GM12892 (cell line): ENCODE data around the gene BCL3.
"Not testable (repeated sequence)": the region's sequence is repeated elsewhere in the genome, so short reads cannot be mapped to it uniquely, and the experiment has no call there.

Source experiments
- DNase-seq: peaks from one replicate; pipeline ENCODE4 v3.0.0; 2011; ENCODE audit not compliant: insufficient read length
- FAIRE-seq: peaks from 2 replicates; lab custom pipeline; 2011; peaks lifted over from hg19 to GRCh38; lab: Jason Lieb, UNC
- POLR2A ChIP-seq: IDR thresholded peaks from 2 replicates; pipeline ENCODE4 v1.6.1; 2011; ENCODE audit warnings: low read depth, low read length, control low read depth
- POLR2AphosphoS5 ChIP-seq: IDR thresholded peaks from 2 replicates; pipeline ENCODE4 v1.6.1; 2011; ENCODE audit warnings: low read depth, low read length, control low read depth
- TAF1 ChIP-seq: IDR thresholded peaks from 2 replicates; pipeline ENCODE4 v1.6.1; 2011; ENCODE audit warnings: low read depth, mild to moderate bottlenecking, control low read depth, low read length, borderline replicate concordance

The BCL3 gene

GRCh38 chr19:44770550-44771257 lies 22.2 kb downstream of the BCL3 start:
- TF ChIP-seq TAF1 (no peak), POLR2A (no peak), POLR2AphosphoS5 (no peak)
- DNase-seq, result peak; percentile 95
- peak; percentile 100 for FAIRE-seq

DNA sequence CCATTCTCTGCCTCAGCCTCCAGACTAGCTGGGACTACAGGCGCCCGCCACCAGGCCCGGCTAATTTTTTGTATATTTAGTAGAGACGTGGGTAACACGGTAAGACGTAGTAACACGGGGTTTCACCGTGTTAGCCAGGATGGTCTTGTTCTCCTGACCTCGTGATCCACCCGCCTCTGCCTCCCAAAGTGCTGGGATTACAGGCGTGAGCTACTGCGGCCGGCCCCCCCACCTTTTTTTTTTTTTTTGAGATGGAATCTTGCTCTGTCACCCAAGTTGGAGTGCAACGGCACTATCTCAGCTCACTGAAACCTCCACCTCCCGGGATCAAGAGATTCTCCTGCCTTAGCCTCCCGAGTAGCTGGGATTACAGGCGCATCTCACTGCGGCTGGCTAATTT lies 23.6 kb downstream of the BCL3 start:
- DNase-seq, FAIRE-seq: not testable (repeated sequence)

- FAIRE-seq (no peak), DNase-seq (no peak)
- TF ChIP-seq POLR2AphosphoS5 (no peak), TAF1 (no peak), POLR2A (no peak)
Measured at GRCh38 chr19:44772959-44773358, 24.5 kb downstream of the BCL3 start.

- DNase-seq (no peak), FAIRE-seq (no peak)
- no peak for TF ChIP-seq TAF1
Measured at GRCh38 chr19:44775676-44776240, 27.2 kb downstream of the BCL3 start.

GRCh38 chr19:44776402-44777096 lies 28.0 kb downstream of the BCL3 start:
- TF ChIP-seq POLR2AphosphoS5 (no peak), TAF1 (no peak), POLR2A (no peak)
- FAIRE-seq (no peak), DNase-seq (no peak)

GRCh38 chr19:44777715-44778347 lies 29.3 kb downstream of the BCL3 start, which contains the start of gene CBLC:
TSS of gene CBLC (plus strand) at chr19:44777890. CDS start at chr19:44777932, 42 bp downstream.
- FAIRE-seq, result no peak
- DNase-seq, result no peak
- TF ChIP-seq POLR2A, result no peak
- no peak for TF ChIP-seq POLR2AphosphoS5
- TF ChIP-seq TAF1, result no peak

- FAIRE-seq (no peak), DNase-seq (no peak)
- TF ChIP-seq POLR2AphosphoS5 (no peak), TAF1 (no peak), POLR2A (no peak)
Measured at GRCh38 chr19:44779150-44779549, 30.6 kb downstream of the BCL3 start.

DNA sequence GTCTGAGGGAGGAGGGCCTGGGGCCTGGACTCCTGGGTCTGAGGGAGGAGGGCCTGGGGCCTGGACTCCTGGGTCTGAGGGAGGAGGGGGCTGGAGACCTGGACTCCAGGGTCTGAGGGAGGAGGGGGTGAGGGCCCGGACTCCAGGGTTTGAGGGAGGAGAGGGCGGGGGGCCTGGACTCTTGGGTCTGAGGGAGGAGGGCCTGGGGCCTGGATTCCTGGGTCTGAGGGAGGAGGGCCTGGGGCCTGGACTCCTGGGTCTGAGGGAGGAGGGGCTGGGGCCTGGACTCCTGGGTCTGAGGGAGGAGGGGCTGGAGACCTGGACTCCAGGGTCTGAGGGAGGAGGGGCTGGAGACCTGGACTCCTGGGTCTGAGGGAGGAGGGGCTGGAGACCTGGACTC lies 33.2 kb downstream of the BCL3 start:
- not testable (repeated sequence) for DNase-seq, FAIRE-seq

DNA sequence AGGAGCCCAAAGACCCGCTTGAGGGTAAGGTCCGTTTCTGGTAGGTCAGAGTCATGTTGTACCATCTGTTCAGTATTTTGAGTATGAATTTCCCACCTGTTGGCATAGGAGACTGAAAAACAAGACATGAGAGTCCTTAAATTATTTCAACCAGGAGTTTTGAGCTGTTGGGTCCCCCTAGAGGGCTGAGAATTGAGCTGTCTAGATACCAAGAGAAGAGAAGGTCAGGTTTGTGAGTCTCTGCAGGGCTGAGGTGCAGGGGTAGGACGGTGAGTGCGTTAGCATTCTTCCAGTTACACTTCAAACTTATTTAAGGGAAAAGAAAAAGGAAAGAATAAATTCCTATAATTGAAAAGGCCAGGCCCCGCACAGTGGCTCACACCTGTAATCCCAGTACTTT lies 34.2 kb downstream of the BCL3 start:
- DNase-seq, result no peak
- TF ChIP-seq POLR2A, result no peak
- no peak for TF ChIP-seq POLR2AphosphoS5
- TF ChIP-seq TAF1, result no peak
- no peak for FAIRE-seq

DNA sequence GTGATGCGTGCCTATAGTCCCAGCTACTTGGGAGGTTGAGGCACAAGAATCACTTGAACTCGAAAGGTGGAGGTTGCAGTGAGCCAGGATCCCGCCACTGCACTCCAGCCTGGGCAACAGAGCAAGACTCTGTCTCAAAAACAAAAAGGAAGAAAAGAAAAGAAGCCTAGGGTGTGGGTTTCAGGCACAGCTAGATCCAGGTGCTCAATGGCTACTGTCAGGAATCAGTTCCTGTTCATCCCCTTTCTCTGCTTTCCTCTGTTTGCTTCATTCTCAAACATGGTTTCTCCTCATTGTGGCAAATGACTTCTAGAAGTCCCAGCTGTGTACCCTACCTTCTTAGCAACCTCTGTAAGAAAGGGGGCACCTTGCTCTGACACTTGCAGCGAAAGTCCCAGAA lies 35.0 kb downstream of the BCL3 start:
- TF ChIP-seq POLR2AphosphoS5 (no peak), POLR2A (no peak), TAF1 (no peak)
- FAIRE-seq (no peak), DNase-seq (no peak)

DNA sequence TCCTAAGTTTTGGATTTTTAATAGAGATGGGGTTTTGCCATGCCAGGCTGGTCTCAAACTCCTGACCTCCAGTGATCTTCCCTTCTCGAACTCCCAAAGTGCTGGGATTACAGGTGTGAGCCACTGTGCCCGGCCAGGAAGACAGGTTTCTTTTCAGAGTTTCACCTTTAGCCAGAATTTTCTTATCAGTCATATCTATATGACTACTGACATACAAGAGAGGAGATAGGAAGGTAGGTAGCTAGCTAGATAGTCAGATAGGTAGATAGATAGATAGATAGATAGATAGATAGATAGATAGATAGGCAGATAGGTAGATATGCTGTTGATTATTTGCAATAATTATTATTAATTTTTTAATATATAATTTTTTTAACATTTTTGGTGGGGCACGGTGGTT lies 36.8 kb downstream of the BCL3 start:
- no peak for FAIRE-seq
- DNase-seq, result no peak
- no peak for TF ChIP-seq POLR2AphosphoS5
- TF ChIP-seq TAF1, result no peak
- no peak for TF ChIP-seq POLR2A

DNA sequence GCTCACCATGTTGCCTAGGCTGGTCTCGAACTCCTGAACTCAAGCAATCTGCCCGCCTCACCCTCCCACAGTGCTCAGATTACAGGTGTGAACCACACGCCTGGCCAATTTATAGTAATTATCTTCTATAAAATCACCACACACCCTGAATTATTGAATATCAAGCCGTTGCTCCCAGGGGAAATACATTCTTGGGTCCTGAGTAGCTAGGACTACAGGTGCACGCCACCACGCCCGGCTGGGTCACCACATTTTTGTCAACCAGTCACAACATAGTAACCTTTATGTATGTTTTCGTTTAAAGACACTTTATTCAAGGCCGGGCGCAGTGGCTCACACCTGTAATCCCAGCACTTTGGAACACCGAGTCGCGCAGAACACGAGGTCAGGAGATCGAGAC lies 37.5 kb downstream of the BCL3 start:
- FAIRE-seq (no peak), DNase-seq (no peak)
- TF ChIP-seq POLR2A (no peak), TAF1 (no peak), POLR2AphosphoS5 (no peak)

- DNase-seq (no peak), FAIRE-seq (no peak)
- TF ChIP-seq TAF1, result no peak
- TF ChIP-seq POLR2A, result no peak
- no peak for TF ChIP-seq POLR2AphosphoS5
Measured at GRCh38 chr19:44788971-44789370, 40.5 kb downstream of the BCL3 start.
